Measurements from ENCODE around the gene CHID1.

Gene CHID1

GRCh38 chr11:910589-911030, at the start of gene CHID1:
CHID1 (minus strand) TSS chr11:910810; CDS start chr11:904816, 5,994 bp downstream.
- DNase-seq: peak; percentile 93

- no peak for DNase-seq
These were observed 49.0 kb upstream of the CHID1 start for GRCh38 chr11:959608-960007.

- no peak for DNase-seq
These were observed 48.4 kb upstream of the CHID1 start for GRCh38 chr11:959027-959426.

- no peak for DNase-seq
These were observed 47.5 kb upstream of the CHID1 start for GRCh38 chr11:958101-958500.

- DNase-seq: no peak
These were observed 46.8 kb upstream of the CHID1 start for GRCh38 chr11:957212-957920.

- DNase-seq: no peak
These were observed 44.8 kb upstream of the CHID1 start for GRCh38 chr11:955154-956063.

- no peak for DNase-seq
These were observed 44.0 kb upstream of the CHID1 start for GRCh38 chr11:954392-955153.

GRCh38 chr11:953512-953911, 42.9 kb upstream of the CHID1 start:
- no peak for DNase-seq

GRCh38 chr11:952406-953385, 42.1 kb upstream of the CHID1 start:
- no peak for DNase-seq

GRCh38 chr11:951507-951906, 40.9 kb upstream of the CHID1 start:
- no peak for DNase-seq

- no peak for DNase-seq
These were observed 37.1 kb upstream of the CHID1 start for GRCh38 chr11:947744-948143.

- DNase-seq: peak; percentile 88
These were observed 35.4 kb upstream of the CHID1 start for GRCh38 chr11:945986-946385.

- DNase-seq: peak; percentile 75
These were observed 34.3 kb upstream of the CHID1 start for GRCh38 chr11:944711-945470.

GRCh38 chr11:942823-943222, 32.2 kb upstream of the CHID1 start:
- DNase-seq: no peak

- DNase-seq: no peak
These were observed 30.0 kb upstream of the CHID1 start for GRCh38 chr11:940496-941135.

- DNase-seq: no peak
These were observed 27.2 kb upstream of the CHID1 start for GRCh38 chr11:937841-938261.

GRCh38 chr11:936199-936598, 25.6 kb upstream of the CHID1 start:
- no peak for DNase-seq

- DNase-seq: no peak
These were observed 23.9 kb upstream of the CHID1 start for GRCh38 chr11:934527-934926.

- no peak for DNase-seq
These were observed 23.3 kb upstream of the CHID1 start for GRCh38 chr11:933936-934335.

GRCh38 chr11:933142-933851, 22.7 kb upstream of the CHID1 start:
- DNase-seq: no peak

Data from eye (tissue), 1 donor.